HK-2 (cell line): Measurements from ENCODE around the gene C10orf67.
"Not testable (repeated sequence)": the region's sequence is repeated elsewhere in the genome, so short reads cannot be mapped to it uniquely, and the experiment has no call there.

ENCODE experiments used
- DNase-seq: peaks from one replicate; pipeline ENCODE4 v3.0.0-alpha.2; 2018; ENCODE audit not compliant: unreplicated experiment

Gene C10orf67

GRCh38 chr10:23344241-23344841, at the start of gene C10orf67:
Gene C10orf67 (minus strand): TSS chr10:23344797. CDS start chr10:23344774, 23 bp downstream.
- DNase-seq, result no peak

- DNase-seq, result no peak
Observed at GRCh38 chr10:23391821-23392220, 47.2 kb upstream of the C10orf67 start.

GRCh38 chr10:23390809-23391208, 46.2 kb upstream of the C10orf67 start:
- no peak for DNase-seq

- not testable (repeated sequence) for DNase-seq
Observed at GRCh38 chr10:23390408-23390807, 45.8 kb upstream of the C10orf67 start.

- DNase-seq, result not testable (repeated sequence)
Observed at GRCh38 chr10:23387516-23387915, 42.9 kb upstream of the C10orf67 start.

- DNase-seq, result no peak
Observed at GRCh38 chr10:23386052-23386451, 41.5 kb upstream of the C10orf67 start.

GRCh38 chr10:23384364-23384763, 39.8 kb upstream of the C10orf67 start:
- DNase-seq, result no peak

- DNase-seq, result no peak
Observed at GRCh38 chr10:23383637-23384036, 39.0 kb upstream of the C10orf67 start.

- no peak for DNase-seq
Observed at GRCh38 chr10:23381298-23382040, 36.9 kb upstream of the C10orf67 start.

- no peak for DNase-seq
Observed at GRCh38 chr10:23379686-23380085, 35.1 kb upstream of the C10orf67 start.

- no peak for DNase-seq
Observed at GRCh38 chr10:23376229-23376655, 31.6 kb upstream of the C10orf67 start.

- no peak for DNase-seq
Observed at GRCh38 chr10:23375366-23375765, 30.8 kb upstream of the C10orf67 start.

- DNase-seq, result no peak
Observed at GRCh38 chr10:23373156-23373555, 28.6 kb upstream of the C10orf67 start.

GRCh38 chr10:23371073-23371472, 26.5 kb upstream of the C10orf67 start:
- DNase-seq, result no peak

- no peak for DNase-seq
Observed at GRCh38 chr10:23370106-23370505, 25.5 kb upstream of the C10orf67 start.

- DNase-seq, result no peak
Observed at GRCh38 chr10:23368816-23369640, 24.4 kb upstream of the C10orf67 start.

GRCh38 chr10:23367896-23368595, 23.4 kb upstream of the C10orf67 start:
- DNase-seq, result peak; percentile 11

- DNase-seq, result not testable (repeated sequence)
Observed at GRCh38 chr10:23365417-23366030, 20.9 kb upstream of the C10orf67 start.

- no peak for DNase-seq
Observed at GRCh38 chr10:23364378-23364777, 19.8 kb upstream of the C10orf67 start.

- DNase-seq, result no peak
Observed at GRCh38 chr10:23363793-23364135, 19.2 kb upstream of the C10orf67 start.
